Trophoblast cell (in vitro differentiated cells and primary cell): ENCODE data around the gene IL32.
A peak's percentile ranks its signal among the peaks of the same experiment; 100 is the strongest.

ENCODE experiments used
- DNase-seq, 2 donors: peaks; one replicate each; pipeline ENCODE4 v3.0.0-alpha.2; 2016
- H2AFZ ChIP-seq: 2 replicates; pipeline ENCODE4 v1.6.1; 2013; ENCODE audit warnings: low read length, moderate library complexity, mild to moderate bottlenecking; ENCODE audit not compliant: insufficient read depth, poor library complexity
- H2AK5ac ChIP-seq: 2 replicates; pipeline ENCODE4 v1.6.1; 2013; ENCODE audit warnings: mild to moderate bottlenecking, low read length
- H2BK120ac ChIP-seq: 2 replicates; pipeline ENCODE4 v1.6.1; 2013; ENCODE audit warnings: low read length, mild to moderate bottlenecking, moderate library complexity; ENCODE audit not compliant: insufficient read depth, poor library complexity
- H2BK12ac ChIP-seq: 2 replicates; pipeline ENCODE4 v1.6.1; 2013; ENCODE audit warnings: mild to moderate bottlenecking, low read length, moderate library complexity
- H2BK5ac ChIP-seq: 2 replicates; pipeline ENCODE4 v1.6.1; 2013; ENCODE audit warnings: low read length, low read depth, moderate library complexity, mild to moderate bottlenecking; ENCODE audit not compliant: poor library complexity
- H3K14ac ChIP-seq: 2 replicates; pipeline ENCODE4 v1.6.1; 2013; ENCODE audit warnings: mild to moderate bottlenecking, low read length
- H3K18ac ChIP-seq: 2 replicates; pipeline ENCODE4 v1.6.1; 2013; ENCODE audit warnings: mild to moderate bottlenecking, low read length
- H3K23ac ChIP-seq: 2 replicates; pipeline ENCODE4 v1.6.1; 2013; ENCODE audit warnings: low read length
- H3K27ac ChIP-seq: 2 replicates; pipeline ENCODE4 v1.5.1; 2013; ENCODE audit warnings: low read depth, mild to moderate bottlenecking, inconsistent platforms, low read length, moderate library complexity
- H3K27me3 ChIP-seq: 2 replicates; pipeline ENCODE4 v1.6.1; 2013; ENCODE audit warnings: inconsistent platforms, mild to moderate bottlenecking, low read length, moderate library complexity; ENCODE audit not compliant: insufficient read depth
- H3K36me3 ChIP-seq, 2 experiments: 1 replicate in 1 of 2; 2 replicates in 1 of 2; pipeline ENCODE4 v1.6.1; 2013; ENCODE audit warnings: low read length in 2 of 2, mild to moderate bottlenecking in 2 of 2, moderate library complexity in 1 of 2; ENCODE audit not compliant: insufficient read depth in 2 of 2, control insufficient read depth in 1 of 2
- H3K4ac ChIP-seq: 2 replicates; pipeline ENCODE4 v1.6.1; 2013; ENCODE audit warnings: low read depth, mild to moderate bottlenecking, low read length, moderate library complexity
- H3K4me1 ChIP-seq, 2 experiments: 1 replicate in 1 of 2; 2 replicates in 1 of 2; pipeline ENCODE4 v1.6.1; 2013; ENCODE audit warnings: low read length in 2 of 2, mild to moderate bottlenecking in 2 of 2, moderate library complexity in 1 of 2; ENCODE audit not compliant: insufficient read depth in 2 of 2, control insufficient read depth in 1 of 2
- H3K4me2 ChIP-seq: 2 replicates; pipeline ENCODE4 v1.6.1; 2013; ENCODE audit warnings: inconsistent platforms, mild to moderate bottlenecking, low read length, moderate library complexity
- H3K4me3 ChIP-seq: 2 replicates; pipeline ENCODE4 v1.5.1; 2013; ENCODE audit warnings: mild to moderate bottlenecking, low read depth, low read length, inconsistent platforms
- H3K79me1 ChIP-seq: one replicate; pipeline ENCODE4 v1.6.1; 2013; ENCODE audit warnings: low read length
- H3K79me2 ChIP-seq: 2 replicates; pipeline ENCODE4 v1.6.1; 2013; ENCODE audit warnings: low read length, mild to moderate bottlenecking; ENCODE audit not compliant: control insufficient read depth, insufficient read depth, poor library complexity
- H3K9ac ChIP-seq: 2 replicates; pipeline ENCODE4 v1.6.1; 2013; ENCODE audit warnings: mild to moderate bottlenecking, low read length
- H3K9me3 ChIP-seq: 2 replicates; pipeline ENCODE4 v1.6.1; 2013; ENCODE audit warnings: low read depth, mild to moderate bottlenecking, control low read depth, inconsistent platforms, low read length; ENCODE audit not compliant: insufficient read depth
- H4K12ac ChIP-seq: 2 replicates; pipeline ENCODE4 v1.6.1; 2013; ENCODE audit warnings: low read depth, mild to moderate bottlenecking, low read length, moderate library complexity
- H4K8ac ChIP-seq: 2 replicates; pipeline ENCODE4 v1.6.1; 2013; ENCODE audit warnings: low read depth, mild to moderate bottlenecking, low read length, moderate library complexity
- H4K91ac ChIP-seq: one replicate; pipeline ENCODE4 v1.6.1; 2013; ENCODE audit warnings: low read depth, mild to moderate bottlenecking, low read length, moderate library complexity
- WGBS: extraction: QIAGEN DNeasy Blood & Tissue Kit; methylation state at CpG from one replicate; pipeline ENCODE4 v1.1.7; 2013; ENCODE audit warnings: missing lambda C conversion rate; ENCODE audit not compliant: insufficient read length, insufficient coverage; ENCODE audit errors: extremely low coverage; 5-methylcytosine and 5-hydroxymethylcytosine counted together

IL32 gene

GRCh38 chr16:3038256-3038655 lies 27.2 kb upstream of the IL32 start:
- peaks cover 10% of the 10 kb centered on the region for H3K27me3 ChIP-seq
- no peaks in the 10 kb centered on the region for H3K79me2 ChIP-seq
- H3K23ac ChIP-seq: no peak overlapping the region
- no peak overlapping the region for H3K9ac ChIP-seq
- H4K8ac ChIP-seq: no peak overlapping the region
- no peak overlapping the region for H2BK12ac ChIP-seq
- no peak overlapping the region for H3K18ac ChIP-seq
- H2AK5ac ChIP-seq: no peak overlapping the region
- H3K14ac ChIP-seq: no peak overlapping the region
- no peaks in the 10 kb centered on the region for H3K9me3 ChIP-seq
- H3K4me2 ChIP-seq: no peak overlapping the region
- peaks cover 1% of the 10 kb centered on the region for H3K79me1 ChIP-seq
- H4K91ac ChIP-seq: no peak overlapping the region
- H3K4ac ChIP-seq: no peak overlapping the region
- H3K36me3 ChIP-seq: no peaks in the 10 kb centered on the region
- H2BK120ac ChIP-seq: no peak overlapping the region
- H3K4me1 ChIP-seq: peaks cover 3 to 5% of the 10 kb centered on the region in 2 experiments
- H3K27ac ChIP-seq: no peak overlapping the region
- DNase-seq: peak in 1 of 2 donors; percentile 35
- no peak overlapping the region for H2AFZ ChIP-seq
- H2BK5ac ChIP-seq: no peak overlapping the region
- no peak overlapping the region for H3K4me3 ChIP-seq
- no CpG with 5 or more reads among the region's 11 CpGs for WGBS
- H4K12ac ChIP-seq: no peak overlapping the region

- no peaks in the 10 kb centered on the region for H3K9me3 ChIP-seq
- H3K23ac ChIP-seq: no peak overlapping the region
- H2AK5ac ChIP-seq: no peak overlapping the region
- no peak overlapping the region for H4K12ac ChIP-seq
- WGBS: no CpG with 5 or more reads among the region's 5 CpGs
- no peak overlapping the region for H3K4me3 ChIP-seq
- peaks cover 3 to 5% of the 10 kb centered on the region in 2 experiments for H3K4me1 ChIP-seq
- no peak overlapping the region for H3K14ac ChIP-seq
- H2BK5ac ChIP-seq: no peak overlapping the region
- no peak overlapping the region for H3K4ac ChIP-seq
- H3K9ac ChIP-seq: no peak overlapping the region
- H3K79me2 ChIP-seq: no peaks in the 10 kb centered on the region
- peaks cover 1% of the 10 kb centered on the region for H3K79me1 ChIP-seq
- DNase-seq: no peak
- no peak overlapping the region for H2BK12ac ChIP-seq
- no peak overlapping the region for H2AFZ ChIP-seq
- no peak overlapping the region for H4K8ac ChIP-seq
- no peak overlapping the region for H3K18ac ChIP-seq
- H4K91ac ChIP-seq: no peak overlapping the region
- H3K27ac ChIP-seq: no peak overlapping the region
- H2BK120ac ChIP-seq: no peak overlapping the region
- no peaks in the 10 kb centered on the region for H3K36me3 ChIP-seq
- peaks cover 10% of the 10 kb centered on the region for H3K27me3 ChIP-seq
- H3K4me2 ChIP-seq: no peak overlapping the region
These were observed 26.5 kb upstream of the IL32 start for GRCh38 chr16:3038896-3039295.

DNA sequence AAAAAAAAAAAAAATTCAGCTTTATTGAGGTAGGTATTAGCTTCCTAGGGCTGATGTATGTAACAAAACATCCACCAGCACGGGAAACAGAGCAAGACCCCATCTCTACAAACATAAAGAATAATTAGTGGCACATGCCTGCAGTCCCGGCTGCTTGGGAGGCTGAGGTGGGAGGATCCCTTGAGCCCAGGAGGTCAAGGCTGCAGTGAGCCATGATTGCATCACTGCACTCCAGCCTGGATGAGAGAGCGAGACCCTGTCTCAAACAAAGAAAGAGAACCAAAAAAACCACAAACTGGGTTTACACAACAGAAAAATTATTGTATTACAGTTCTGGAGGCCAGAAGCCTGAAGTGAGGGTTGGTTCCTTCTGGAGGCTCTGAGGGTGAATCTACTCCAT lies 23.1 kb upstream of the IL32 start:
- H3K9ac ChIP-seq: no peak overlapping the region
- H3K27me3 ChIP-seq: peaks cover 27% of the 10 kb centered on the region
- H2AK5ac ChIP-seq: no peak overlapping the region
- no peak overlapping the region for H2AFZ ChIP-seq
- no peak overlapping the region for H2BK120ac ChIP-seq
- no peak overlapping the region for H3K23ac ChIP-seq
- H3K4ac ChIP-seq: no peak overlapping the region
- no peak overlapping the region for H3K18ac ChIP-seq
- no peak overlapping the region for H3K27ac ChIP-seq
- H4K91ac ChIP-seq: no peak overlapping the region
- no peak overlapping the region for H4K12ac ChIP-seq
- no peaks in the 10 kb centered on the region for H3K9me3 ChIP-seq
- H3K79me1 ChIP-seq: peaks cover 1% of the 10 kb centered on the region
- no peak for DNase-seq
- no peak overlapping the region for H3K4me3 ChIP-seq
- no peak overlapping the region for H3K14ac ChIP-seq
- no peak overlapping the region for H4K8ac ChIP-seq
- WGBS: no CpG with 5 or more reads among the region's 3 CpGs
- H3K36me3 ChIP-seq: no peaks in the 10 kb centered on the region
- H3K4me1 ChIP-seq: peaks cover 4 to 9% of the 10 kb centered on the region in 2 experiments
- H3K4me2 ChIP-seq: no peak overlapping the region
- no peaks in the 10 kb centered on the region for H3K79me2 ChIP-seq
- H2BK5ac ChIP-seq: no peak overlapping the region
- no peak overlapping the region for H2BK12ac ChIP-seq

DNA sequence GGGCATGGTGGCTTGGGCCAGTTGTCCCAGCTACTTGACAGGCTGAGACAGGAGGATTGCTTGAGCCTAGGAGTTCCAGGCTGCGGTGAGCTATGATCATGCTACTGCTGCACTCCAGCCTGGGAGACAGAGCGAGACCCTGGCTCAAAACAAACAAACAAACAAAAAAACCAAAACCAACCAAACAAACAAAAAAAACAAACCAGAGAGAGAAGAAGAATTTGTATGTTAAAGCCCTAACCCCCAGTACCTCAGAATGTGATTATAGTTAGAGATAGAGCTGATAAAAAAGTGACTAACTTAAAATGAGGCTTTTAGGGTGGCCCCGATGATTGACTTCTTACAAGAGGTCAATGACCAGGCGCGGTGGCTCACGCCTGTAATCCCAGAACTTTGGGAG lies 20.7 kb upstream of the IL32 start:
- Histone ChIP-seq H3K36me3 (no peaks in the 10 kb centered on the region), H2AK5ac (no peak overlapping the region), H2AFZ (no peak overlapping the region), H3K27ac (no peak overlapping the region), H4K8ac (no peak overlapping the region), H3K79me2 (no peaks in the 10 kb centered on the region), H4K12ac (no peak overlapping the region), H2BK5ac (no peak overlapping the region), H3K9me3 (no peaks in the 10 kb centered on the region), H3K14ac (no peak overlapping the region), H3K18ac (no peak overlapping the region), H3K27me3 (peaks cover 34% of the 10 kb centered on the region), H3K23ac (no peak overlapping the region), H2BK120ac (no peak overlapping the region), H4K91ac (no peak overlapping the region), H3K79me1 (no peaks in the 10 kb centered on the region), H3K4me1 (peaks cover 4 to 9% of the 10 kb centered on the region in 2 experiments), H3K4me3 (no peak overlapping the region), H3K4me2 (no peak overlapping the region), H3K4ac (no peak overlapping the region), H2BK12ac (no peak overlapping the region), H3K9ac (no peak overlapping the region)
- DNase-seq: no peak
- no CpG with 5 or more reads among the region's 6 CpGs for WGBS
